H1 (cell line): ENCODE data around the gene TLNRD1. TPM values are rescaled to one million over a fixed set of nuclear protein-coding genes. Genes with fewer than 3 reads are reported as not detected.
A peak's percentile ranks its signal among the peaks of the same experiment; 100 is the strongest.

Experiments used
- CTCF ChIA-PET: fragments of 300-600 bp; sonication (Branson Sonifier 250); formaldehyde crosslinking; loops from one replicate; lab custom pipeline; 2021; ENCODE audit not compliant: partially characterized antibody; lab: Charles Lee
- POLR2A ChIA-PET: fragments of 300-600 bp; sonication (Branson Sonifier 250); formaldehyde crosslinking; loops from one replicate; lab custom pipeline; 2021; ENCODE audit warnings: inconsistent platforms; ENCODE audit not compliant: partially characterized antibody; lab: Charles Lee
- DNase-seq, 2 experiments: peaks; one replicate each; pipeline versions ENCODE4 v3.0.0 to v3.0.0-alpha.2; 2010 to 2022; ENCODE audit warnings: low spot score in 2 of 2, low read depth in 1 of 2, mixed read lengths in 1 of 2
- FAIRE-seq: peaks from 2 replicates; lab custom pipeline; 2011; peaks lifted over from hg19 to GRCh38; lab: Jason Lieb, UNC
- H2AFZ ChIP-seq: 2 replicates; pipeline ENCODE4 v1.8.1; 2012; ENCODE audit warnings: low read length, inconsistent platforms
- H2AK5ac ChIP-seq: 2 replicates; pipeline ENCODE4 v1.6.1; 2013; ENCODE audit warnings: low read depth, low read length
- H2BK120ac ChIP-seq: replicated peaks from 2 replicates; pipeline ENCODE3; 2013; ENCODE audit warnings: low read depth, low read length, inconsistent platforms
- H2BK12ac ChIP-seq: 2 replicates; pipeline ENCODE4 v1.6.1; 2013; ENCODE audit warnings: low read depth, low read length
- H2BK15ac ChIP-seq: 2 replicates; pipeline ENCODE4 v1.6.1; 2013; ENCODE audit warnings: low read length
- H2BK20ac ChIP-seq: 2 replicates; pipeline ENCODE4 v1.6.1; 2013; ENCODE audit warnings: low read length
- H2BK5ac ChIP-seq: 2 replicates; pipeline ENCODE4 v1.6.1; 2013; ENCODE audit warnings: low read depth, low read length
- H3K14ac ChIP-seq: 2 replicates; pipeline ENCODE4 v1.6.1; 2013; ENCODE audit warnings: inconsistent platforms; ENCODE audit not compliant: insufficient read length
- H3K18ac ChIP-seq: 2 replicates; pipeline ENCODE4 v1.6.1; 2013; ENCODE audit warnings: low read length; ENCODE audit errors: extremely low read depth
- H3K23ac ChIP-seq: 2 replicates; pipeline ENCODE4 v1.6.1; 2013; ENCODE audit warnings: inconsistent platforms; ENCODE audit not compliant: insufficient read length
- H3K23me2 ChIP-seq: 2 replicates; pipeline ENCODE4 v1.6.1; 2013; ENCODE audit warnings: low read depth, low read length
- H3K27ac ChIP-seq: 2 replicates; pipeline ENCODE4 v1.6.1; 2011; ENCODE audit warnings: low read depth, low read length, inconsistent platforms
- H3K27me3 ChIP-seq, 4 experiments: replicated peaks in 1 of 4; 1 replicate in 1 of 4; 2 replicates in 3 of 4; pipeline versions ENCODE4 v1.6.1 to v1.8.1; 2011 to 2013; ENCODE audit warnings: low read length in 3 of 4, mild to moderate bottlenecking in 3 of 4, inconsistent platforms in 2 of 4, mixed read lengths in 2 of 4, moderate library complexity in 1 of 4; ENCODE audit not compliant: control insufficient read depth in 3 of 4, insufficient read depth in 3 of 4; ENCODE audit errors: extremely low read depth in 1 of 4
- H3K36me3 ChIP-seq, 4 experiments: 2 replicates each; pipeline versions ENCODE4 v1.6.1 to v1.8.1; 2011 to 2013; ENCODE audit warnings: mild to moderate bottlenecking in 4 of 4, low read length in 3 of 4, moderate library complexity in 2 of 4, control low read depth in 1 of 4, inconsistent platforms in 1 of 4; ENCODE audit not compliant: insufficient read depth in 4 of 4, control insufficient read depth in 2 of 4
- H3K4ac ChIP-seq: replicated peaks from 2 replicates; pipeline ENCODE3; 2013; ENCODE audit warnings: low read length, low read depth, mixed read lengths, inconsistent platforms; ENCODE audit not compliant: insufficient read length
- H3K4me1 ChIP-seq, 4 experiments: replicated peaks in 1 of 4; 1 replicate in 1 of 4; 2 replicates in 3 of 4; pipeline versions ENCODE4 v1.6.1 to v1.8.1; 2011 to 2013; ENCODE audit warnings: low read length in 3 of 4, inconsistent platforms in 2 of 4, mixed read lengths in 1 of 4; ENCODE audit not compliant: insufficient read depth in 4 of 4, control insufficient read depth in 3 of 4
- H3K4me2 ChIP-seq, 2 experiments: 2 replicates each; pipeline versions ENCODE4 v1.6.1 to v1.8.1; 2011 to 2013; ENCODE audit warnings: low read depth in 2 of 2, low read length in 2 of 2, control low read depth in 1 of 2, inconsistent platforms in 1 of 2, mild to moderate bottlenecking in 1 of 2; ENCODE audit not compliant: insufficient read depth in 1 of 2
- H3K4me3 ChIP-seq, 4 experiments: fragments of 200-600, 300-600 bp in 1 of 4; sonication (generic), shearing (Covaris generic), sonication (Bioruptor Twin) in 1 of 4; 2 replicates each; pipeline versions ENCODE4 v1.5.1 to v1.8.1; 2011 to 2016; ENCODE audit warnings: low read length in 4 of 4, low read depth in 3 of 4, control low read depth in 2 of 4, inconsistent platforms in 2 of 4, mild to moderate bottlenecking in 2 of 4, mixed read lengths in 1 of 4, moderate library complexity in 1 of 4; ENCODE audit not compliant: insufficient read depth in 2 of 4; ENCODE audit errors: extremely low read depth in 1 of 4
- H3K56ac ChIP-seq: replicated peaks from 2 replicates; pipeline ENCODE3; 2013; ENCODE audit warnings: low read depth, mild to moderate bottlenecking, mixed read lengths, low read length, inconsistent platforms; ENCODE audit not compliant: insufficient read length
- H3K79me1 ChIP-seq: 2 replicates; pipeline ENCODE4 v1.6.1; 2013; ENCODE audit warnings: low read depth, low read length, control low read depth
- H3K79me2 ChIP-seq, 2 experiments: 2 replicates each; pipeline versions ENCODE4 v1.6.1 to v1.8.1; 2012 to 2013; ENCODE audit warnings: low read length in 2 of 2, mild to moderate bottlenecking in 2 of 2, inconsistent platforms in 1 of 2; ENCODE audit not compliant: insufficient read depth in 2 of 2, control insufficient read depth in 1 of 2
- H3K9ac ChIP-seq, 4 experiments: replicated peaks in 1 of 4; 1 replicate in 1 of 4; 2 replicates in 3 of 4; pipeline versions ENCODE4 v1.6.1 to v1.8.1; 2011 to 2013; ENCODE audit warnings: low read depth in 3 of 4, low read length in 3 of 4, control low read depth in 2 of 4, mild to moderate bottlenecking in 2 of 4, moderate library complexity in 2 of 4, inconsistent platforms in 1 of 4; ENCODE audit errors: extremely low read depth in 1 of 4
- H3K9me3 ChIP-seq, 2 experiments: 2 replicates each; pipeline versions ENCODE4 v1.6.1 to v1.8.1; 2012 to 2013; ENCODE audit warnings: mild to moderate bottlenecking in 2 of 2, moderate library complexity in 2 of 2, control low read depth in 1 of 2, inconsistent platforms in 1 of 2, low read depth in 1 of 2, low read length in 1 of 2, mixed read lengths in 1 of 2; ENCODE audit not compliant: insufficient read depth in 2 of 2
- H4K20me1 ChIP-seq, 2 experiments: replicated peaks in 1 of 2; 2 replicates each; pipeline versions ENCODE3 to v1.8.1; 2011 to 2013; ENCODE audit warnings: inconsistent platforms in 2 of 2, low read length in 2 of 2, mild to moderate bottlenecking in 1 of 2; ENCODE audit not compliant: insufficient read depth in 2 of 2, control insufficient read depth in 1 of 2
- H4K5ac ChIP-seq: 2 replicates; pipeline ENCODE4 v1.6.1; 2013; ENCODE audit warnings: low read length, low read depth, mixed read lengths, inconsistent platforms; ENCODE audit not compliant: insufficient read length
- H4K8ac ChIP-seq: 2 replicates; pipeline ENCODE4 v1.8.0; 2013; ENCODE audit warnings: mild to moderate bottlenecking, moderate library complexity, low read length, inconsistent platforms; ENCODE audit not compliant: insufficient read depth; ENCODE audit errors: extremely low read depth
- H4K91ac ChIP-seq: replicated peaks from 2 replicates; pipeline ENCODE3; 2013; ENCODE audit warnings: low read length, mixed read lengths, inconsistent platforms; ENCODE audit not compliant: insufficient read length
- BACH1 ChIP-seq: IDR thresholded peaks from 2 replicates; pipeline ENCODE4 v1.6.1; 2012; ENCODE audit warnings: low read length, improper control_type of control experiment
- GABPA ChIP-seq: IDR thresholded peaks from 2 replicates; pipeline ENCODE4 v1.6.1; 2011; ENCODE audit warnings: mild to moderate bottlenecking, low read length, moderate library complexity, borderline replicate concordance; ENCODE audit not compliant: insufficient read depth
- MAFK ChIP-seq: IDR thresholded peaks from 2 replicates; pipeline ENCODE4 v1.6.1; 2012; ENCODE audit warnings: low read depth, mild to moderate bottlenecking, improper control_type of control experiment, low read length
- POLR2A ChIP-seq, 2 experiments: IDR thresholded peaks; 1 replicate in 1 of 2; 2 replicates in 1 of 2; pipeline ENCODE4 v1.6.1; 2011; ENCODE audit warnings: low read depth in 2 of 2, low read length in 2 of 2, mild to moderate bottlenecking in 2 of 2; ENCODE audit errors: control extremely low read depth in 1 of 2
- WGBS, 2 experiments: shearing (Covaris generic) in 1 of 2; methylation state at CpG; one replicate each; pipeline versions ENCODE4 v1.1.6 to v1.1.7; 2013 to 2015; ENCODE audit warnings: low lambda C conversion rate in 2 of 2, mixed read lengths in 2 of 2, inconsistent platforms in 1 of 2, low coverage in 1 of 2, missing lambda C conversion rate in 1 of 2; ENCODE audit not compliant: insufficient replicate concordance in 2 of 2, insufficient coverage in 1 of 2, insufficient read length in 1 of 2; ENCODE audit errors: extremely low coverage in 1 of 2, missing lambda C conversion rate in 1 of 2; 5-methylcytosine and 5-hydroxymethylcytosine counted together
- polyA plus RNA-seq, 7 experiments: library from polyadenylated mRNA; depleted of rRNA in 3 of 7; stranded (reverse) in 5 of 7; unstranded in 2 of 7; fragments of >200 nt in 5 of 7; fragments of 200-250 nt in 2 of 7; gene quantifications; 1 replicate in 5 of 7; 2 replicates in 1 of 7; 4 replicates in 1 of 7; pipeline versions ENCODE4 v1.2.1 to v1.2.3, GENCODE V29; 2011 to 2013; ENCODE audit warnings: missing spikeins in 2 of 7, mixed read lengths in 2 of 7
- total RNA-seq: library from RNA; stranded (reverse); fragmentation: NEBNext Ultra II Directional; extraction: Animal tissue kit (Norgen Biotek cat#: 25700); gene quantifications from 2 replicates; pipeline ENCODE4 v1.2.1, GENCODE V29; 2021

The TLNRD1 gene
- total and polyA plus RNA-seq, 2 of the 8 experiments (the other 6 are each of a cell fraction or from before 2014, with no cell fraction given), result 12.2 to 20.5 TPM

DNA sequence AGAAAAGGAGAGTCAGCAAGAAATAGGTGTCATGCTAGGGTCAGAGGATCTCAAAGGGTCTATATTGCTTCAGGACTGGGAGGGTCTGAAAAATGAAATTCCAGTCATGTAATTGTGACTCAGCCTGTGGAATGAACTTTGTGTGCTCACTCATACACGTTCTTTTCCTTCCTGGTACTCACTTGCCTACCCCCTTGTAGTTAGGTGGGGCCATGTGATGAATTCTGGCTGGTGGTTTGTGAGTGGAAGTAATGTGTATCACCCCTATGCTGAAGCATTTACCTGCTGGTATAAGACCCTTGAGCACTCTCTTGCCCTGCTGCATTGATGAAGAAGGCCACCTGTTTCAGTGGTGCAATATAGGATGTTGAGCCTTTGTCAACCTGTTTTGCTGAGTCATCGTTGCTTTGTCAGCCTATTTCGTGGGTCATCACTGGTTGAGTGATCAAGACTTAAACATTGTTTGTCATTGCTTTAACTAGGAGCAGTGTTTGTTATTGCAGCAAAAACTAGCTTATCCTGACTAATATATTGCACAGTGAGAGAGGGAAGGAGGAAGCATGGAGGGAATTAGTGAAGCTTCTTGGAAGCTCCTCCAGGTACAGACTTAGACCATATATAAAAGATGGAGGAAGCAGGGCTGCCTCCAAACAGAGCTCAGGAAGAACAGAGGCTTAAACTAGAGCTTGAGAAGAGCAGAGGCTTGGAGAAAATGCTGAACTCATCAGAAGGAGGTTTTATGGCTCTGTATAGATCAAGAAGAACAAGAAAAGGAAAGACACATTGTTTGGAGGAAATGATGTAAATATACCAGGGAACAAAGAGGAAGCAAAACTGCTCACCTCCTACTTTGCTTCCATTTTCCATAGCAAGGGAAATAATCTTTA, 28.9 kb downstream of the TLNRD1 start:
- H3K27me3 ChIP-seq, result no peaks in the 10 kb centered on the region
- H3K4me3 ChIP-seq, result no peak overlapping the region
- CTCF ChIA-PET, result interaction anchor here (0.9 to 1.1 kb wide), 2 partner anchors 9 to 79 kb away, joined by 3 to 4 read pairs; no protein-coding TSS in a partner anchor
- H3K23me2 ChIP-seq, result no peaks in the 10 kb centered on the region
- DNase-seq (no peak), FAIRE-seq (no peak)
- WGBS, 2 experiments, result 87% methylated on average over 3 of the region's 3 CpGs; no CpG with 5 or more reads in 1 of the 2 experiments
- H3K4ac ChIP-seq, result no peak overlapping the region
- H3K36me3 ChIP-seq, result no peaks in the 10 kb centered on the region
- H2BK12ac ChIP-seq, result no peak overlapping the region
- H3K4me2 ChIP-seq, result no peak overlapping the region
- H3K27ac ChIP-seq, result no peak overlapping the region
- no peak overlapping the region for H3K9ac ChIP-seq
- H4K20me1 ChIP-seq, result no peaks in the 10 kb centered on the region
- no peak overlapping the region for H2BK120ac ChIP-seq
- no peak overlapping the region; the same call in 1 of the 2 replicates for H2AK5ac ChIP-seq
- no peak overlapping the region for H3K18ac ChIP-seq
- no peaks in the 10 kb centered on the region for H3K79me1 ChIP-seq
- POLR2A ChIA-PET, result interaction anchor here (0.8 to 1.2 kb wide), 2 partner anchors 24 to 27 kb away, joined by 3 read pairs; no protein-coding TSS in a partner anchor
- no peak overlapping the region for H4K91ac ChIP-seq
- no peak overlapping the region for H3K23ac ChIP-seq
- H2AFZ ChIP-seq, result no peak overlapping the region
- H3K9me3 ChIP-seq, result peaks cover 6 to 7% of the 10 kb centered on the region in 2 experiments
- no peak overlapping the region for H2BK15ac ChIP-seq
- H3K14ac ChIP-seq, result no peak overlapping the region
- H4K8ac ChIP-seq, result no peak overlapping the region
- H3K79me2 ChIP-seq, result no peaks in the 10 kb centered on the region
- H3K56ac ChIP-seq, result no peak overlapping the region
- no peak overlapping the region for H2BK20ac ChIP-seq
- H3K4me1 ChIP-seq, result 0 out of 7 replicates have a peak, but pooled peaks cover 0 to 3% (median 0%) of the 10 kb centered on the region in 4 experiments
- no peak overlapping the region for H2BK5ac ChIP-seq
- TF ChIP-seq BACH1 (peak; percentile 90), POLR2A (IDR thresholded peaks at IDR 0.05; ENCODE audit: control extremely low read depth in 1 of 2, low read depth in 2 of 2, low read length in 2 of 2) (no peak), MAFK (peak; percentile 94), GABPA (no peak)
- no peak overlapping the region for H4K5ac ChIP-seq
